HG03060 (cell line): ENCODE data around the gene CLCF1.
"Not testable (repeated sequence)": the region's sequence is repeated elsewhere in the genome, so short reads cannot be mapped to it uniquely, and the experiment has no call there.

ENCODE experiments used
- ATAC-seq: cut with Tn5 transposase; IDR thresholded peaks from one replicate; pipeline ENCODE4 v1.9.1; 2021; ENCODE audit warnings: low read depth, moderate number of reproducible peaks; ENCODE audit not compliant: unreplicated experiment

Gene CLCF1

GRCh38 chr11:67409261-67409666, 35.9 kb upstream of the CLCF1 start:
- ATAC-seq: no peak

- no peak for ATAC-seq
Observed at GRCh38 chr11:67408437-67409200, 35.2 kb upstream of the CLCF1 start.

GRCh38 chr11:67407688-67408163, 34.3 kb upstream of the CLCF1 start:
- ATAC-seq: no peak

- no peak for ATAC-seq
Observed at GRCh38 chr11:67406969-67407687, 33.7 kb upstream of the CLCF1 start.

- ATAC-seq: no peak
Observed at GRCh38 chr11:67406420-67406968, 33.1 kb upstream of the CLCF1 start.

GRCh38 chr11:67405688-67406339, 32.4 kb upstream of the CLCF1 start:
- ATAC-seq: no peak

GRCh38 chr11:67405196-67405567, 31.8 kb upstream of the CLCF1 start:
- ATAC-seq: no peak

GRCh38 chr11:67404515-67405195, 31.3 kb upstream of the CLCF1 start:
- no peak for ATAC-seq

GRCh38 chr11:67403085-67403484, 29.7 kb upstream of the CLCF1 start:
- not testable (repeated sequence) for ATAC-seq

GRCh38 chr11:67402192-67402839, 28.9 kb upstream of the CLCF1 start:
- ATAC-seq: not testable (repeated sequence)

- no peak for ATAC-seq
Observed at GRCh38 chr11:67401495-67402191, 28.2 kb upstream of the CLCF1 start, which contains the start of gene PPP1CA. Gene PPP1CA, minus strand, starts transcription at chr11:67401858. Its CDS starts 76 bp downstream, at chr11:67401782.

- no peak for ATAC-seq
Observed at GRCh38 chr11:67400942-67401494, 27.6 kb upstream of the CLCF1 start.

GRCh38 chr11:67400251-67400941, 27.0 kb upstream of the CLCF1 start:
- ATAC-seq: no peak

- ATAC-seq: no peak
Observed at GRCh38 chr11:67398661-67399563, 25.5 kb upstream of the CLCF1 start.

GRCh38 chr11:67397986-67398660, 24.7 kb upstream of the CLCF1 start:
- ATAC-seq: no peak

GRCh38 chr11:67397536-67397935, 24.1 kb upstream of the CLCF1 start:
- no peak for ATAC-seq
